Keratinocyte (primary cell): ENCODE measurements around the gene DSTYK. TPM values are rescaled to one million over a fixed set of nuclear protein-coding genes. Genes with fewer than 3 reads are reported as not detected.

Experiments
- DNase-seq: peaks from one replicate; pipeline ENCODE4 v3.0.0-alpha.2; 2011; ENCODE audit warnings: low read depth, missing footprints, low spot score
- FAIRE-seq: peaks from 2 replicates; lab custom pipeline; 2011; peaks lifted over from hg19 to GRCh38; lab: Jason Lieb, UNC
- H2AFZ ChIP-seq: 2 replicates; pipeline ENCODE4 v1.6.0; 2012; ENCODE audit warnings: low read length, control low read depth, inconsistent platforms; ENCODE audit not compliant: control insufficient read depth
- H3K27ac ChIP-seq: 2 replicates; pipeline ENCODE4 v1.5.1; 2011; ENCODE audit warnings: low read length; ENCODE audit not compliant: control insufficient read depth, insufficient read depth
- H3K27me3 ChIP-seq: 3 replicates; pipeline ENCODE4 v1.6.0; 2011; ENCODE audit warnings: low read length; ENCODE audit not compliant: control insufficient read depth, insufficient read depth; ENCODE audit errors: extremely low read depth
- H3K36me3 ChIP-seq, 2 experiments: 2 replicates in 1 of 2; 3 replicates in 1 of 2; pipeline ENCODE4 v1.5.1; 2011; ENCODE audit warnings: low read length in 2 of 2, mild to moderate bottlenecking in 1 of 2; ENCODE audit not compliant: control insufficient read depth in 2 of 2, insufficient read depth in 2 of 2; ENCODE audit errors: extremely low read depth in 1 of 2
- H3K4me1 ChIP-seq: 3 replicates; pipeline ENCODE4 v1.5.1; 2011; ENCODE audit warnings: low read length; ENCODE audit not compliant: control insufficient read depth, insufficient read depth; ENCODE audit errors: extremely low read depth
- H3K4me2 ChIP-seq: 3 replicates; pipeline ENCODE4 v1.6.0; 2011; ENCODE audit warnings: low read depth, low read length; ENCODE audit not compliant: control insufficient read depth, insufficient read depth; ENCODE audit errors: extremely low read depth
- H3K4me3 ChIP-seq, 3 experiments: fragments of 200-600 bp in 1 of 3; sonication (generic) in 1 of 3; 2 replicates in 2 of 3; 3 replicates in 1 of 3; pipeline ENCODE4 v1.5.1; 2011 to 2016; ENCODE audit warnings: low read length in 3 of 3, mild to moderate bottlenecking in 3 of 3, control low read depth in 2 of 3, inconsistent platforms in 1 of 3, low read depth in 1 of 3, mixed read lengths in 1 of 3, mixed run types in 1 of 3, moderate library complexity in 1 of 3; ENCODE audit not compliant: control insufficient read depth in 2 of 3, insufficient read depth in 2 of 3; ENCODE audit errors: extremely low read depth in 1 of 3
- H3K79me2 ChIP-seq: 2 replicates; pipeline ENCODE4 v1.6.0; 2012; ENCODE audit warnings: low read length; ENCODE audit not compliant: control insufficient read depth, insufficient read depth
- H3K9ac ChIP-seq: 3 replicates; pipeline ENCODE4 v1.6.0; 2011; ENCODE audit warnings: low read length; ENCODE audit not compliant: control insufficient read depth, insufficient read depth; ENCODE audit errors: extremely low read depth
- H3K9me1 ChIP-seq: 3 replicates; pipeline ENCODE4 v1.6.0; 2011; ENCODE audit warnings: low read length; ENCODE audit not compliant: control insufficient read depth, insufficient read depth; ENCODE audit errors: extremely low read depth
- H3K9me3 ChIP-seq: 2 replicates; pipeline ENCODE4 v1.5.1; 2012; ENCODE audit warnings: low read depth, low read length; ENCODE audit not compliant: control insufficient read depth
- H4K20me1 ChIP-seq: 3 replicates; pipeline ENCODE4 v1.6.0; 2011; ENCODE audit warnings: low read length; ENCODE audit not compliant: control insufficient read depth, insufficient read depth; ENCODE audit errors: extremely low read depth
- CTCF ChIP-seq, 3 experiments: IDR thresholded peaks in 1 of 3; conservative IDR thresholded peaks in 1 of 3; optimal IDR thresholded peaks in 1 of 3; 2 replicates in 2 of 3; 3 replicates in 1 of 3; pipeline versions ENCODE3 to v1.5.1; 2011; ENCODE audit warnings: low read length in 3 of 3, mild to moderate bottlenecking in 3 of 3, moderate library complexity in 2 of 3, control low read depth in 1 of 3, inconsistent platforms in 1 of 3; ENCODE audit not compliant: insufficient read depth in 2 of 3; ENCODE audit errors: extremely low read depth in 1 of 3
- EZH2 ChIP-seq: IDR thresholded peaks from one replicate; pipeline ENCODE4 v1.6.1; 2012; ENCODE audit warnings: inconsistent platforms, mild to moderate bottlenecking, low read length, moderate library complexity
- dilution Hi-C: fragments of 300-500 bp; cut with MboI; formaldehyde crosslinking; loops from one replicate; pipeline ENCODE4 v1.7.0; 2020; ENCODE audit warnings: low sequenced_read_pairs; ENCODE audit not compliant: extremely low pct_ligation_motif_present
- polyA plus RNA-seq, 5 experiments: library from polyadenylated mRNA; depleted of rRNA in 3 of 5; stranded (reverse) in 3 of 5; stranded (forward) in 1 of 5; unstranded in 1 of 5; fragments of >200 nt; gene quantifications; 1 replicate in 1 of 5; 2 replicates in 3 of 5; 3 replicates in 1 of 5; pipeline versions ENCODE4 v1.2.1 to v1.2.3, GENCODE V29; 2011 to 2012; ENCODE audit warnings: missing spikeins in 2 of 5, low read depth in 1 of 5, low replicate concordance in 1 of 5

Gene DSTYK
- polyA plus RNA-seq, 1 donor (not counting 4 experiments of a cell fraction or from before 2014, with no cell fraction given), result 7.6 TPM

- H2AFZ ChIP-seq, result no peak overlapping the region
- no peak overlapping the region for H3K4me2 ChIP-seq
- TF ChIP-seq EZH2 (no peak), CTCF (optimal IDR thresholded peaks at IDR 0.05 in 1 of 3, IDR thresholded peaks at IDR 0.05 in 1 of 3, conservative IDR thresholded peaks at IDR 0.05 in 1 of 3; ENCODE audit: extremely low read depth in 1 of 3, insufficient read depth in 2 of 3, low read length in 3 of 3) (no peak)
- no peaks in the 10 kb centered on the region for H3K9me3 ChIP-seq
- H3K27me3 ChIP-seq, result no peaks in the 10 kb centered on the region
- DNase-seq, result no peak
- no peaks in the 10 kb centered on the region for H3K36me3 ChIP-seq
- H3K9me1 ChIP-seq, result no peaks in the 10 kb centered on the region
- no peaks in the 10 kb centered on the region for H4K20me1 ChIP-seq
- dilution Hi-C loops, result no loop called here
- no peaks in the 10 kb centered on the region for H3K79me2 ChIP-seq
- no peak overlapping the region for H3K27ac ChIP-seq
- no peak for FAIRE-seq
- no peak overlapping the region for H3K9ac ChIP-seq
- H3K4me1 ChIP-seq, result peaks cover 32% of the 10 kb centered on the region
- H3K4me3 ChIP-seq, result no peak overlapping the region
Observed at GRCh38 chr1:205224736-205225135, 13.2 kb upstream of the DSTYK start.

GRCh38 chr1:205220421-205220820 lies 8.9 kb upstream of the DSTYK start:
- DNase-seq (no peak), FAIRE-seq (no peak)
- no peak overlapping the region for H3K4me3 ChIP-seq
- H3K9ac ChIP-seq, result no peak overlapping the region
- no peaks in the 10 kb centered on the region for H3K27me3 ChIP-seq
- no peaks in the 10 kb centered on the region for H3K4me1 ChIP-seq
- no peak overlapping the region for H2AFZ ChIP-seq
- H3K9me3 ChIP-seq, result no peaks in the 10 kb centered on the region
- no peak overlapping the region for H3K4me2 ChIP-seq
- H4K20me1 ChIP-seq, result no peaks in the 10 kb centered on the region
- TF ChIP-seq CTCF (optimal IDR thresholded peaks at IDR 0.05 in 1 of 3, IDR thresholded peaks at IDR 0.05 in 1 of 3, conservative IDR thresholded peaks at IDR 0.05 in 1 of 3; ENCODE audit: extremely low read depth in 1 of 3, insufficient read depth in 2 of 3, low read length in 3 of 3), result no peak
- TF ChIP-seq EZH2, result no peak
- no peak overlapping the region for H3K27ac ChIP-seq
- H3K36me3 ChIP-seq, result no peaks in the 10 kb centered on the region
- H3K79me2 ChIP-seq, result no peaks in the 10 kb centered on the region
- no peaks in the 10 kb centered on the region for H3K9me1 ChIP-seq
- dilution Hi-C loops, result no loop called here
